HG02938 (cell line): Measurements from ENCODE around the gene CDH4.

Experiments
- ATAC-seq: cut with Tn5 transposase; IDR thresholded peaks from one replicate; pipeline ENCODE4 v1.9.1; 2021; ENCODE audit warnings: mild to moderate bottlenecking, moderate library complexity; ENCODE audit not compliant: unreplicated experiment

CDH4 gene

GRCh38 chr20:61508301-61509096 lies 256.4 kb downstream of the CDH4 start:
- no peak for ATAC-seq

DNA sequence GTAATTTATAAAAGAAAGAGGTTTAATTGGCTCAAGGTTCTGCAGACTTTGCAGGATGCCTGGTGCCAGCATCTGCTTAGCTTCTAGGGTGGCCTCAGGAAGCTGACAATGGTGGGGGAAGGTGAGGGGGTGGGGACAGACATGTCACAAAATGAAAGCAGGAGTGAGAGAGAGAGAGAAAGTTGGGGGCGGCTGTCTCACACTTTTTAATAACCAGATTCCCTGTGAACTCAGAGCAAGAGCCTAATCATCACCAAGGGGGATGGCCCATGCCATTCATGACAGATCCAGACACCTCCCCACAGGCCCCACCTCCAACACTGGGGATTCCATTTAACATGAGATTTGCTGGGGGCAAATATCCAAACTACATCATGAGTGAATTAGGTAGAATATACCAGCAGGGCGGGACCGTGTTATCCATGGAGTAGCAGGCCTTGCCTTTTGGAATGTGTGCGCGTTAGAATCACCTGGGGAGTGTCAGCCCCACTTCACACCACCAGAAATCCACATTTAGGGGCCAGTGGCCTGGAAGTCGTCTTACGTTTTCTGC lies 258.8 kb downstream of the CDH4 start:
- ATAC-seq, result no peak

DNA sequence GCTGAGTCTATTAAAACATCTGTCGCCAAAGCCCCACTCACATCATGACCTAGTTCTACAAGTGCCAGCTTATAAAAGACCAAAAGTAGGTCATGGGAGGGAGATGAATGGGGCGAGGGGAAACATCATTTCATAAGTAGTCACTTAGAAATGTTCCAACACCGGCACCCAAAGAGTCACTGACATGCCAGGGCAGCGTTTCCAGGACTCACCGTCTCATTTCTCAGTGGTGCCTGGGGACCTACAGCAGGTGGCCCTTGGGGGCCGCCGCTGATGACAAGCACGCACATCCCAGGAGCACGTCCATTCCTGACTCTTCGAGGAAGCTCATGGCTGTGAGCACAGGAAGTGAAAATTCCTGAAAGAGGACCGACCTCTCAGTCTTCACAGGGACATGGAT lies 260.4 kb downstream of the CDH4 start:
- no peak for ATAC-seq

DNA sequence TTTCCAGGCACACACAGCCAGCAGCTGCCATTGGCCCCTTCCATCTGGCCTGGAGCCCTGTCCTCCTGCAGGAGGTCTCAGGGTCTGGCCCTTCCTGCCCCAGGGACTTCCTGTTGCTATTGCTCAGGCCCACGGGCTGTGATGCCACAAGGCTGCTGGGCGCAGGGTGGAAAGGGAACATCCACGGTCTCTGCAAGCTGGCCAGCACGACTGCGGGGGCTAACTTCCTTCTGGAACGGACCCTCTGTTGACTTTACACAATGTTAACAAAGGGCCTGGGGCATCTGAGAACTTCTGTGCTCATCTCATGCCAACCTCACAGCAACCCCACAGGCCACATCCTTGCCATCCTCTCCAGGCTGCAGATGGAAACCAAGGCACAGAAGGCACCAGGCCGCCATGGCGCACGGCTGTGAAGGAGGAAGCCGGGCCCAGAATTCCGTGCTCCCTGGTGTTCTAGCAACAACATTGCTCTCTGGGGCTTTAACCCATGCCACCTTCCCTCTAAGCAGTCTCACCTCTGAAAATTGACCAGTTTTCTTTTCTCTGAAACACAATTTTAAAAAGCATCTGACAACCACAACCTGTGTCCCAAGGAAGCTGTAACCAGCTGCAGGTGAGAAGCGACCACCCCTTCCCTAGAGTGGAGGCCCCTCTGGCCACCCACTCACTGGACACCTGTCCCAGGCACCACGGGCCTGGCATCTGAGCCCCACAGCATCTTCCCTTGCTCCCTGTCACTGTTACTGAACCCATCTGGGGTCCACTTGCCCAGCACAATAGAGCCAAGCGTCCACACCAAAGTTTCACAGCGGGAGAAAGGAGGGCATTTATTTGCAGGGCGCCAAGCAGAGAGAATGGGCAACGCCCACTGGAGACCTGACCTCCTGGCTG lies 261.3 kb downstream of the CDH4 start:
- no peak for ATAC-seq

GRCh38 chr20:61514018-61514365 lies 261.9 kb downstream of the CDH4 start:
- no peak for ATAC-seq

GRCh38 chr20:61514396-61514795 lies 262.3 kb downstream of the CDH4 start:
- no peak for ATAC-seq

GRCh38 chr20:61514805-61515505 lies 262.9 kb downstream of the CDH4 start:
- ATAC-seq, result no peak

DNA sequence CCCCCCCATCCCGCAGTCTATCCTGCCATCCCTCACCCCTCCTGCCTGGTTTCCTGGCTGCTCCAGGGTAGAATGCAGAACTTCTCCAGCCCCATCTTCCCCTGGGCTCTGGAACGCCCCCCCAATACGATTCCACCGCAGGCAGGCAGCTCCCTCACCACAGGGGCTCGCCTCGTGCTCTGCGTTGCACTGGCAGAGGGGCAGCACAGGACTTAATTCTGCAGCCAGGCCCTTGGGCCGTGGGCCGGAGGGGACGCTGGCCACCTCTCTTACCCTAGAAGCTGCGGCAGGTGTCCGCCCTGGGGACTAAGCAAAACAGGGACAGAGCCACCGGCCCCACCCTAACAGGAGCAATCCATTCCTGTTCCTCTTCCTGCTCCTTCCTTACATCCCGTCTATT lies 263.9 kb downstream of the CDH4 start:
- ATAC-seq, result no peak

DNA sequence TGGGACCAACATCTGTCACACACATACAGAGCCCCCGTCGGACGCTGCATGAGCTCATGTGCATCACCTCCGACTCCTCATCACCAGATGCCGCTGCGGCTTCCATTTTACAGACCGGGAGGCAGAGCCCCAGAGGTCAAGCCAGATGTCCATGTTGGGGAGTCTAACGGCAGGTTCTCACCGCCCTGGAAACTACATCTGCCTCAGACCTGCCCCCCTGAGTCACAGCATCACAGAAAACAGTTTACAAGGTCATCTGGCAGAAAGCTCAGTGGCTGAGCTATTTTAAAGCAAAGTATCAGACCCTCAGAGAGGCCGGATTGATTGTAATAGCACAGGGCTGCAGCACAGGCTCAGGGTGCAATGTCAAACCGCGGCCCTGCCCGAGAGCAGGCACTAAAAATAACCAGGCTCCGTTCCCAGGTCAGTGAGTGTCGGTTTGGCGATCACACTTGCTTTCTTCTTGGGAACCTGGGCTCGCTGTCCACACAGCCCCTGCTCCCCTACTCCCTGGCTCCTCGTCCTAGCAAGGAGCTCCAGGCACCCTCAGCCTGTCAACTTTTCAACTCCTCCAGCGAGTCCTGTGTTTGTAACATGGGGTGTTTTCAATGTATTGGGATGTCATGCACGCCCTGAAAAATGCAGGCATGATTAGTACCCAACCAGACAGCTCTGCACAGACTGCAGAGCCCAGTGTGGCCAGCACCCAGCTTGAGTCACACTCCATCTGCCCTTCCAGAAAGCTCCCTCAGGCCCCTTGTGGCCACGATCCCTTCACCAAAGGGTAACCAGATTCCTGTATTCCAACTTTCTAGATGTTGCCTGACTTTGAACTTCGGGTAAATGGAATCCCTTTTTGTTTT lies 264.5 kb downstream of the CDH4 start:
- ATAC-seq, result no peak

DNA sequence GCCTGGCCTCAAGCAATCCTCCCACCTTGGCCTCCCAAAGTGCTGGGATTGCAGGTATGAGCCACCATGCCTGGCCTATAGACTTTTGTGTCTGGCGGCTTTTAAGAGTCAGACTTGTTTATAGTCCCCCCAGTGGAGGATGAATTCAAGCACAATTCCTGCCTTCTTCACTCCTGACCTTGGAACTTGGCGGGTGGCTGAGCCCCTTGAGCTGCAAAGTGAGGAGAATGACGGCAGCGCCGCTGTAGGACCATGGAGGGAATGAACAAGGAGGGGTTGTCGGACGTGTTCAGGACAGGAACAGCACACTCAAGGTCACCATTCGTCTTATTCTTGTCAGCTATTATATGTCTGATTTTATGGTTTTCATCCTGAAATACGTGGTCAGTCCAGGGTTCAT lies 265.4 kb downstream of the CDH4 start:
- no peak for ATAC-seq

DNA sequence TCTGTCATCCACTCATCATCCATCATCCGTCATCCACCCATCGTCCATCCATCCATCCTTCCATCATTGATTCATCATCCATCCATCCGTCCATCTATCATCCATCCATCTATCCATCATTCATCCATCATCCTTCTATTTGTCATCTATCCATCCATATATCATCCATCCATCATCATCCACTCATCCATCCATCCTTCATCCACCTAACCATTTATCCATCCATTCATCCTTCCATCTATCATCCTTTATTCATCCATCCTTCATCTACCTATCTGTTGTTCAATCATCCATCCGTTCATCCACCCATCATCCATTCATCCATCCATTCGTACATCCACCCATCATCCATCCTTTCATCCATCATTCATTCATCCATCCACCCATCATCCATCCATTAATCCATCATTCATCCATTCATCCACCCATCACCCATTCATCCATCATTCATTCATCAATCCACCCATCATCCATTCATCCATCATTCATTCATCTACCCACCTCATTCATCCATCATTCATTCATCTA lies 266.4 kb downstream of the CDH4 start:
- no peak for ATAC-seq

DNA sequence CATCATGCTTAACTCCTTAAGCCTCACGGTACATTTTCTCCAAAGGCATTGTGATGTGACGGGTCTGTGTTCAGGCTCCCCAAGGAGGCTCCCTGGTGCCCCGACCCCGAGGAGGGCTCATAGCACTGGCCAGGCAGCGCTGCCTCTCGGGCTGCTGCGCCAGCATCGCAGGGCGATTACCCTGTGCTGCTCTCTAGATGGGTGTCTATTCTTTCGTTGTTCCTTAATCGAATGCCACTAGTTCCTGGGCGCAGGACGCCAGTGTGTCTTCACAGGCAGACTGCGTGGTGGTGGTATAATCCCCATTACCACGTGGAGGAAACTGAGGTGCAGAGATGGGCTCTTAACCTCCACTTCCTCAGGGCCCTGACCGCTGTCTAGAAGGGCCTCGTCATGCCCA lies 267.4 kb downstream of the CDH4 start:
- no peak for ATAC-seq

DNA sequence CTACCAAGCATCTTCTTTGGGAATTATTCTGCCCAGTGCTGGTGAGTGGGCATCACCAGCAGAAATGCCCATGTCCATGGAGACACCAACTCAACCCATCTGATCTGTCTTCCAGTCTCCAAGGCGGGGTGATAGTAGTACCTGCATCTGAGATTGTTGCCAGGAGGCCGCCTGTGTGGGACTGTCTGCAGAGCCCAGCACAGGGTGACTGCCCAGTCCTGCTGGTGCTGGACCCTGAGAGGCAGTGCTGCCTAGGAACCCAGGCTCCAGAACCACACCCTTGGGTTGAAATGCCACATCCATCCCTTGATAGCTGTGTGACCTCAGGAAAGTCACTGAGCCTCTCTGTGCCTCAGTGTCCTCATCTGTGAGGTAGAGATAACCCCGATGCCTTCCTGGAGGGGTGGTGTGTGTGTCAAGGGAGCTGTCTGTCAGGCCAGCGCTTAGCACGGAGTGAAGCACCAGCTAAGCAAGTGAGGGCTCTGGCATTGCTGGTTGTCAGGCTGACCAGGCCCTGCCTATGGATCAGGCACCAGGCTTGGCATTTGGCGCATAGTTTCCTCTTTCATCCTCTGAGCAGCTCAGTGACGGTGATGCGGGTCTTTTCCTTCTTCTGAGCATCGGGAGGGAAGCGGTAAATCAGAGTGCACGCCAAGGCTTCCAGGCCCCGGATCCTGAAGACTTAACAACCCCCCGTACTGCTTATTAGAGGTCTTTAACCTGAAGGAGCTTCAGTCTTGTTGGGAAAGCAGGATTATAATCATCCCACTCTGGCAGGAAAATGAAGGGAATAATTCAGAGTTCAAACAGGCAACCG lies 268.2 kb downstream of the CDH4 start:
- ATAC-seq, result no peak

- no peak for ATAC-seq
Observed at GRCh38 chr20:61520893-61521460, 268.9 kb downstream of the CDH4 start.

- no peak for ATAC-seq
Observed at GRCh38 chr20:61521687-61522420, 269.8 kb downstream of the CDH4 start.

GRCh38 chr20:61522498-61523090 lies 270.5 kb downstream of the CDH4 start:
- no peak for ATAC-seq

DNA sequence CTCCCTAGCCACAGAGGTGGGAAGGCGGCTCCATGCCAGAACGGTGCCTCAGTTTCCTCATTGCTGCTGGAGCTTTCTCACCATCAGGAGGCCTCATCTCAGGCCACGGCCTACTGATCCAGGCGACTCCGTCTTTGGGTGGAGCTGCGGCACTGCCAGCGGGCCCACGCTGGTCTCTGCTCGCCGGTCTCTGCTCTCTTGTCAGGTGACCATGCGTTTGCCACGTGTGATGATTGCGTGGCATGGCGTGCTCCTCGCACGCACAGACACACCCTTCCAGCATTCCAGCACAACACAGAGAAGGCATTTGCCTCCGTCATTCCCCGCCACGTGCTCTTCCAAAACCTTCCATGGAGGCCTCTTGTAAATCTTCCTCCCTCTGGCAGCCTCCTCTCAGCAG lies 271.1 kb downstream of the CDH4 start:
- ATAC-seq, result no peak
